IgD-negative memory B cell (primary cell): ENCODE results near the gene CT45A10. TPM values are rescaled to one million over a fixed set of nuclear protein-coding genes. Genes with fewer than 3 reads are reported as not detected.
"Not testable (repeated sequence)": the region's sequence is repeated elsewhere in the genome, so short reads cannot be mapped to it uniquely, and the experiment has no call there.

Experiments
- H3K27ac Mint-ChIP-seq, 3 donors: one replicate each; pipeline ENCODE4 v1.8.0; 2020 to 2022; ENCODE audit warnings: mild to moderate bottlenecking in 3 of 3, mixed read lengths in 3 of 3, moderate library complexity in 1 of 3
- H3K27me3 Mint-ChIP-seq: one replicate; pipeline ENCODE4 v1.8.0; 2021; ENCODE audit warnings: mixed read lengths
- H3K36me3 Mint-ChIP-seq: one replicate; pipeline ENCODE4 v1.8.0; 2020; ENCODE audit warnings: mild to moderate bottlenecking, mixed read lengths
- H3K4me1 Mint-ChIP-seq, 3 donors: one replicate each; pipeline ENCODE4 v1.8.0; 2020 to 2022; ENCODE audit warnings: mixed read lengths in 3 of 3, mild to moderate bottlenecking in 1 of 3
- H3K4me3 Mint-ChIP-seq, 4 donors: one replicate each; pipeline ENCODE4 v1.8.0; 2020 to 2022; ENCODE audit warnings: mild to moderate bottlenecking in 4 of 4, mixed read lengths in 4 of 4, moderate library complexity in 3 of 4
- H3K9me3 Mint-ChIP-seq, 3 donors: one replicate each; pipeline ENCODE4 v1.8.0; 2020 to 2021; ENCODE audit warnings: mixed read lengths in 3 of 3, mild to moderate bottlenecking in 1 of 3
- polyA plus RNA-seq: library from polyadenylated mRNA; unstranded; fragments of 300-500 nt; fragmentation: Illumina TruSeq; gene quantifications from one replicate; pipeline ENCODE4 v1.2.3, GENCODE V29; 2021

CT45A10 gene, protein sequence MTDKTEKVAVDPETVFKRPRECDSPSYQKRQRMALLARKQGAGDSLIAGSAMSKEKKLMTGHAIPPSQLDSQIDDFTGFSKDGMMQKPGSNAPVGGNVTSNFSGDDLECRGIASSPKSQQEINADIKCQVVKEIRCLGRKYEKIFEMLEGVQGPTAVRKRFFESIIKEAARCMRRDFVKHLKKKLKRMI
- polyA plus RNA-seq, result not detected

DNA sequence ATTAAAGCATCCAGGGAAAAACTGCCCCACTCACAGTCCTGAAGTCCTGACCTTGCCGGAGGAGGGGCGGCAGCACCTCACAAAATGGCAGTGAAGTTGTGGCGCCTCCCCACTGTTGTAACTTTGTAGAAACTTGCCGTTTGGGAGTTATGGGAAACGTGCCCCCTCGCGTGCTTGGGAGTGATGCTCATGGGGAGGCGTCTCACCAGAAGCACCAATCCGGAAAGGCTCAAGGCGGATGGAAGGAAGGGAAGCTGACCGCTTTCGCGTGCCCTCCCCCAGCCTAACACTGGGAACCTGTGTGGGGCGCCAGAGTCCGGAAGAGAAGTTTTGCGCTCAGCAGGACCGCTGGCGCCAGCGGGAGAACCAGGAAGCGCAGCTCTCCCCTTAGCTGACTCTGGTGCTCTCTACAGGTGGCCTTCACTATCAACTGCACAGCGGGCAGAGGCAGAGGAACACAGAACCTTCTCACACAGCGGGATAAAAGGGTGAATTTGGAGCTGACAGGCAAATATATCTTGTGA, at the start of gene CT45A10, which contains the start of gene SAGE1:
Gene CT45A10, minus strand, starts transcription at position 151 of the 524 bp plus-strand sequence. CDS start 8,100 bp downstream, outside the sequence.
Gene SAGE1, plus strand, starts transcription at position 423 of the 524 bp plus-strand sequence. CDS start 2,527 bp downstream, outside the sequence.
- H3K27ac Mint-ChIP-seq, result no peak within 1 kb of the TSS
- peaks cover 0 to 2% (median under 1%) of the 10 kb centered on the region in 3 donors for H3K9me3 Mint-ChIP-seq
- H3K27me3 Mint-ChIP-seq, result no peaks in the 10 kb centered on the region
- no peaks in the 10 kb centered on the region for H3K36me3 Mint-ChIP-seq
- H3K4me3 Mint-ChIP-seq, result no peak within 1 kb of the TSS
- peaks cover 0 to 1% (median 0%) of the 10 kb centered on the region in 3 donors for H3K4me1 Mint-ChIP-seq

DNA sequence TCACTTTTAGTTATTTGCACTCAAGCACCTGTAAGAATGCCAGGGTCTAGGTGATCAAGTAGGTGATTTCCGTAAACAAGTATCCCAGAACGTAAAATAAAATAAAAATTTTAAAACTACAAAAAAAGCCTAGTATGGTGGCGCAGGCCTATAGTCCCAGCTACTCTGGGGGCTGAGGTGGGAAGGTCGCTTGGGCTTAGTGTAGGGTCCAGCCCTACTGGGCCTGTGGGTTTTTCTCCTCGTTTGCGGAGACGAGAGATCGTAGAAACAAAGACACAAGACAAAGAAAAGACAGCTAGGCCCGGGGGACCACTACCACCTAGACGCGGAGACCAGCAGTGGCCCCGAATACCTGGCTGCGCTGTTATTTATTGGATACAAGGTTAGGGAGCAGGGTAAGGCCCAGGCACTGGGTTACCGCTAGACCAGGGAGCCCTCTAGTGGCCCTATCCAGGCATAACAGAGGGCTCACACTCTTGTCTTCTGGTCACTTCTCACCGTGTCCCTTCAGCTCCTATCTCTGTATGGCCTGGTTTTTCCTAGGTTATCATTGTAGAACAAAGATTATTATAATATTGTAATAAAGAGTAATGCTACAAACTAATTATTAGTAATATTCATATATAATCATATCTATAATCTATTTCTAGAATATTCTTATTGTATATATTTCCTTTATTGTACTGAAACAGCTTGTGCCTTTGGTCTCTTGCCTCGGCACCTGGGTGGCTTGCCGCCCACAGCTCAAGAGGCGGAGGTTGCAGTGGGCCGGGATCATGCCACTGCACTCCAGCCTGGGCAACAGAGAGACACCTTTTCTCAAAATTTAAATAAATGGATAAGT, 38.6 kb upstream of the CT45A10 start:
- no peaks in the 10 kb centered on the region for H3K27me3 Mint-ChIP-seq
- H3K27ac Mint-ChIP-seq, result no peak overlapping the region
- H3K4me3 Mint-ChIP-seq, result no peak overlapping the region
- peaks cover 0 to 3% (median 0%) of the 10 kb centered on the region in 3 donors for H3K9me3 Mint-ChIP-seq
- H3K36me3 Mint-ChIP-seq, result no peaks in the 10 kb centered on the region
- H3K4me1 Mint-ChIP-seq, result no peaks in the 10 kb centered on the region

DNA sequence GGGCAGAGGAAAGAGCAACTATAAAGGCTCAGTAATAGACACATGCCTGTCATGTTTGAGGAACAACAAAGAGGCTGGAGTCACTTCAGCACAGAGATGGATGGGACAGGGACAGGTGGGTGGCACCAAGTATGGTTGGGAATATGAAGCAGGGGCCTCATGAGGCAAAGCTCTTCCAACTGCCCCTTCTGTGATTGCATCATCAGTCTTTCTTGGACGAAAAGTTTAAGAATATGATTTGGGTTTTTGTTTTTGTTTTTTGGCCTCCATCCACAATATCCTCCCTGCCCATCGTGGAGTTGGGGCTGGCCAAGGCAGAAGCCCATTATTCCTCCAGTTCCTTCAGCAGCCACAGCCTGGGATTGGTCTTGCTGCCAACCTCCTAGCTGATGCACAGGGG, 34.7 kb upstream of the CT45A10 start:
- H3K27me3 Mint-ChIP-seq, result no peaks in the 10 kb centered on the region
- no peak overlapping the region for H3K4me3 Mint-ChIP-seq
- H3K9me3 Mint-ChIP-seq, result no peaks in the 10 kb centered on the region
- no peaks in the 10 kb centered on the region for H3K4me1 Mint-ChIP-seq
- H3K36me3 Mint-ChIP-seq, result no peaks in the 10 kb centered on the region
- H3K27ac Mint-ChIP-seq, result no peak overlapping the region

DNA sequence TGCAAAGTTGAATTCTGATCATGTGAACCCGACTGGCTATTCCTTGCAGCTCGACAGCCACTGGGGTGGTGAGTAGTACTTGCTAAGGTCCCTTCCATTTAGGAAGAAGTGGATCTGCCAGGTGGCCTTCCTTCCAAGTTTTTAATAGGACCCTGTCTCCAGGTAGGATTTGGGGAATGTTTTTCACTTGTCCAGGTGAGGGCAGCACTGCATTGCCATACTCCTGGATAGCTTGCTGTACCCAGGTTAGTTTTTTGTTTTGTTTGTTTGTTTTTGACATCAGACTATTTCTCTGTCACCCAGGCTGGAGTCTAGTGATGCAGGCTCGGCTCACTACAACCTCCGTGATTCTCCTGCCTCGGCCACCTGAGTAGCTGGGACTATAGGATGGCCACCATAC, 30.1 kb upstream of the CT45A10 start:
- H3K36me3 Mint-ChIP-seq, result no peaks in the 10 kb centered on the region
- no peaks in the 10 kb centered on the region for H3K9me3 Mint-ChIP-seq
- H3K4me3 Mint-ChIP-seq, result no peak overlapping the region
- H3K27ac Mint-ChIP-seq, result no peak overlapping the region
- no peaks in the 10 kb centered on the region for H3K27me3 Mint-ChIP-seq
- peaks cover 0 to 1% (median 0%) of the 10 kb centered on the region in 3 donors for H3K4me1 Mint-ChIP-seq

DNA sequence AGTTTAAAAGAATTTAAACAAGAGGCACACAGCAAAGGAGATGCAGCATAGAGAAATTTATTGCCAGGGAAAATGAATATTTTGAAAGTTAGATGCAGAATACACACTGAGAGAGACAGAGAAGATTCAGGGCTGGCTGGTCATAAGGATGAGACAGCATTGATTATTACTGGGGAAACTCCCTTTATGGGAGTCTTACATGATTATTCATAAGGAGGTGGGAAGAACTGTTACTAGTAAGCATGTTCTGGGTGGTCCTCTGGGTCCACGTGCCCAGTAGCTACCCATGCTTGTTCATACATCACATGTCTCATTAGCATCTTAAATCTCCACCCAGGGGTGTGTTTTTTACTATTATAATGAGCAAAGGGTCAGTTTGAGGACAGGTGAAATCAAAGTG, 27.3 kb upstream of the CT45A10 start:
- H3K27ac Mint-ChIP-seq, H3K4me3 Mint-ChIP-seq, H3K36me3 Mint-ChIP-seq, H3K9me3 Mint-ChIP-seq, H3K4me1 Mint-ChIP-seq, H3K27me3 Mint-ChIP-seq: not testable (repeated sequence)

DNA sequence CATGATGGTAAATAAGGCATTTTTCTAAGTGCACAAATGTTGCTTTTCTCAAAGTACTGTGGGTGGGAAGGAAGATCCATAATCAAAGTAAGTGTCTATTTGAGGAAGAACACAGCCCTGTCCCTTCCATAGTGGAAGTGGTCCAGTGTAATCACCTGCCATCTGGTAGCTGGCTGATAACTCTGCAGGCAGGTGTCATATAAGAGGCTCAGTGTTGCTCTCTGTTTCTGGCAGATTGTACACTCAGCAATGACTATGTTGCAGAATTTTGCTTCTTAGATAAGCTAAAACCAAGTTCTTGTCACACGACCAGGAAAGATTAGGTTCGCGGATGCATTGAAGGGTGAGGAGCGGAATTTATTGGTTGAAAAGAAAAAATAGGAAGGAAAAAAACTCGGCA, 21.2 kb upstream of the CT45A10 start:
- Mint-ChIP-seq H3K4me1 (no peaks in the 10 kb centered on the region), H3K36me3 (no peaks in the 10 kb centered on the region), H3K9me3 (peaks cover 0 to 2% (median 0%) of the 10 kb centered on the region in 3 donors), H3K27me3 (peaks cover 10% of the 10 kb centered on the region), H3K4me3 (no peak overlapping the region), H3K27ac (peak overlapping the region in 1 of 3 donors; percentile 69)

DNA sequence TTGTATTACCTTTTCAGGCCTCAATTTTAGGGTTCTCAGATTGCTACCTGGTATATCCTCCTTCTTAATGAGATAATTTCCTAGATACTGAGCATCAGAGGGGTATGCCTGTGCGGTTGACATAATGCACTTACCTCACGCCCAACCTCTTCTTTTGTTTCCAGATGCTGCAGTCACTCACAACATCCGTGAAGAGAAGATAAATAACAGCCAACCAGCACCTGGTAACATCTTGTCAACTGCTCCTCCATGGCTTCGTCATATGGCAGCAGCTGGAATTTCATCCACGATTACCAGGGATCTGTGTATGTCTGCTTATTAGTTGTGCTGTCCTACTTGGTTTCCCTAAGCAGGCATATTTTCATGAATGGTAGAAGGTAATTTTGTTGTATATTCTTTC, 17.0 kb upstream of the CT45A10 start:
- Mint-ChIP-seq H3K4me1 (no peaks in the 10 kb centered on the region), H3K36me3 (no peaks in the 10 kb centered on the region), H3K9me3 (peaks cover 0 to 2% (median 0%) of the 10 kb centered on the region in 3 donors), H3K27ac (no peak overlapping the region), H3K4me3 (no peak overlapping the region), H3K27me3 (peaks cover 8% of the 10 kb centered on the region)

DNA sequence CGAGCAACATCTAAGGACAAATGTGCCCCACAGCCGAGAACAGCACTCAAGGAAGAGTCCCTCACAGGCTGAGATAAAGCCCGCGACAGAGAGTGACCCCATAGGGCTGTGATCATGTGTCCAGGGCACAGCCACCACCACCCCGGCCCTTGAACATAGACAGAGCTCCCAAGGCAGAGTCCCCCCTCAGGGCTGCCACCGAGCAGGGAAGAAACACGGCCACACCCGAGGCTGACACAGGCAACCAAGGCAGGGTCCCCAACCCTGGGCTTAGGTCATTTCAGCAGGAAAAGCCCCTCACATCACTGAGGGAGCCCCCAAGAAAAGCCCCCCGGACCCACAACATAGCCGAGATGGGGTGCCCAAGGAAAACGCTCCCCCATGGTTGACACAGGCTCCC, 463 bp downstream of the CT45A10 start:
- H3K4me3 Mint-ChIP-seq, result no peak overlapping the region
- H3K27me3 Mint-ChIP-seq, result no peaks in the 10 kb centered on the region
- peaks cover 0 to 2% (median 0%) of the 10 kb centered on the region in 3 donors for H3K9me3 Mint-ChIP-seq
- no peaks in the 10 kb centered on the region for H3K36me3 Mint-ChIP-seq
- H3K27ac Mint-ChIP-seq, result no peak overlapping the region
- H3K4me1 Mint-ChIP-seq, result no peaks in the 10 kb centered on the region

DNA sequence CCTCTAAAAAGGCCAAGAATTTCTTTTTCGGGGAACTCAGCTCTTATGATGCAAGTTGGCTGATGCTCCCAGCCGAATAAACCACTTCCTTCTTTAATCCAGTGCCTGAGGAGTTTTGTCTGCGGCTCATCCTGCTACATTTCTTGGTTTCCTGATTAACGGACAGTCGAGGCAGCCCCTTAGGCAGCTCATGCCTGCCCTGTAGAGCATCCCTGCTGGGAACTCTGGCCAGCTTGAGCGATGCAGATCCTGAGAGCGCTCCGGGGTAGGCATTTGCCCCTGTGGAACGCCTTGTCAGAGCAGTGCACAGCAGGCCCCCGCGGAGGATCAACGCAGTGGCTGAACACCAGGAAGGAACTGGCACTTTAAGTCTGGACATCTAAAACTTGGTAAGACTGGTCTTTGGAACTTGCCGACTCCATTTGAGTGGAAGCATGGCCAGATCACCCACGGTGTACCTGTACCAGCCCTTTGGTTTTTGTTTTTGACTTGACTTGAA, 3.1 kb downstream of the CT45A10 start:
- H3K27ac Mint-ChIP-seq, result no peak overlapping the region
- H3K9me3 Mint-ChIP-seq, result peaks cover 0 to 2% (median 0%) of the 10 kb centered on the region in 3 donors
- H3K4me1 Mint-ChIP-seq, result no peaks in the 10 kb centered on the region
- no peak overlapping the region for H3K4me3 Mint-ChIP-seq
- H3K36me3 Mint-ChIP-seq, result no peaks in the 10 kb centered on the region
- H3K27me3 Mint-ChIP-seq, result no peaks in the 10 kb centered on the region

DNA sequence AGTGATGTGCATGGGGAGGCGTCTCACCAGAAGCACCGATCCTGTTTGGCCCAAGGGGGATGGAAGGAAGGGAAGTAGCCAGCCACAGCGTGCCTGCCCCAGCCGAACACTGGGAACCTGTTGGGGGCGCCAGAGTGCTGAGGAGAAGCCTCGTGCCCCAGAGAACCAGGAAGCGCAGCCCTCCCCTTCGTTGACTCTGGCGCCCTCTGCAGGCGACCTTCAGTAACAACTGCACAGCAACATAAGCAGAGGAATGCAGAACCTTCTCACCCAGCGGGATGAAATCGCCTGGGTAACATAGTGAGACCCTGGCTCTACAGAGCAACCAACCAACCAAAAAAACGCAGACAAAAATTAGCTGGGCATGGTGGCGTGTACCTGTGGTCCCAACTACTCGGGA, 4.3 kb downstream of the CT45A10 start:
- H3K36me3 Mint-ChIP-seq, H3K27me3 Mint-ChIP-seq, H3K4me1 Mint-ChIP-seq, H3K9me3 Mint-ChIP-seq, H3K27ac Mint-ChIP-seq, H3K4me3 Mint-ChIP-seq: not testable (repeated sequence)

DNA sequence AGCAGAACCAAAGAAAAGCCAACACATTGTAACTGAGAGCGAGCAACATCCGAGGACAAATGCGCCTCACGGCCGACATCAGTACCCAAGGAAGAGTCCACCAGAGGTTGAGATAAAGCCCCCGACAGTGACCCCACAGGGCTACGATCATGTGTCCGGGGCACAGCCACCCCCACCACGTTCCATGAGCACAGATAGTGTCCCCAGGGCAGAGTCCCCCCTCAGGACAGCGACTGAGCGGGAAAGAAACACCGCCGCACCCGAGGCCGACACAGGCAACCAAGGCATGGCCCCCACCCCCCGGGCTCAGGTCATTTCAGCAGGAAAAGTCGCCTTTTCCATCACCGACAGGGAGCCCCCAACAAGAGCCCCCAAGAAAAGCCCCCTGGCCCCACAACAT, 5.0 kb downstream of the CT45A10 start:
- H3K27me3 Mint-ChIP-seq, H3K36me3 Mint-ChIP-seq, H3K4me1 Mint-ChIP-seq, H3K4me3 Mint-ChIP-seq, H3K9me3 Mint-ChIP-seq, H3K27ac Mint-ChIP-seq: not testable (repeated sequence)

DNA sequence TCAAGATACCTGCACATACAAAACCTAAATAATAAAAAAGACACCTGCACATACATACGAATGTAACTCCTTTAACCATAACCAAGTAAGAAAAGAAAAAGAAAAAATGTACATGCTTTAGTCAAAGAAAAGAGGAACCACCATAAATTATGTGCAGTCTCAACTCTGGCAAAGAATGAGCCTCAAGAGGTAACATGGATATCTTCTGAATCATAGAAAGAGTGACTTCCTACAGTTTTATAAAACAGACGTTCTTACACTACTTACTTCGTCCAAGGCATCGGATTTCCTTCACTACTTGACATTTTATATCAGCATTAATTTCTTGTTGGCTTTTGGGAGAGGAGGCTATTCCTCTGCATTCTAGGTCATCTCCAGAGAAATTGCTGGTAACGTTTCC, 10.5 kb downstream of the CT45A10 start:
- H3K4me1 Mint-ChIP-seq, H3K27me3 Mint-ChIP-seq, H3K9me3 Mint-ChIP-seq, H3K27ac Mint-ChIP-seq, H3K36me3 Mint-ChIP-seq, H3K4me3 Mint-ChIP-seq: not testable (repeated sequence)

DNA sequence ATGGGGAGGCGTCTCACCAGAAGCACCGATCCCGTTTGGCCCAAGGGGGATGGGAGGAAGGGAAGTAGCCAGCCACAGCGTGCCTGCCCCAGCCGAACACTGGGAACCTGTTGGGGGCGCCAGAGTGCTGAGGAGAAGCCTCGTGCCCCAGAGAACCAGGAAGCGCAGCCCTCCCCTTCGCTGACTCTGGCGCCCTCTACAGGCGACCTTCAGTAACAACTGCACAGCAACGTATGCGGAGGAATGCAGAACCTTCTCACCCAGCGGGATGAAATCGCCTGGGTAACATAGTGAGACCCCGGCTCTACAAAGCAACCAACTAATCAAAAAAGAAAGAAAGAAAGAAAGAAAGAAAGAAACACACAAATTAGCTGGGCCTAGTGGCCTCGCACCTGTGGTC, 21.5 kb downstream of the CT45A10 start, which contains the start of gene CT45A9:
Gene CT45A9, minus strand, starts transcription at position 101 of the 400 bp plus-strand sequence. CDS start 3,751 bp downstream, outside the sequence.
- H3K4me3 Mint-ChIP-seq, H3K9me3 Mint-ChIP-seq, H3K27ac Mint-ChIP-seq: not testable (repeated sequence)

DNA sequence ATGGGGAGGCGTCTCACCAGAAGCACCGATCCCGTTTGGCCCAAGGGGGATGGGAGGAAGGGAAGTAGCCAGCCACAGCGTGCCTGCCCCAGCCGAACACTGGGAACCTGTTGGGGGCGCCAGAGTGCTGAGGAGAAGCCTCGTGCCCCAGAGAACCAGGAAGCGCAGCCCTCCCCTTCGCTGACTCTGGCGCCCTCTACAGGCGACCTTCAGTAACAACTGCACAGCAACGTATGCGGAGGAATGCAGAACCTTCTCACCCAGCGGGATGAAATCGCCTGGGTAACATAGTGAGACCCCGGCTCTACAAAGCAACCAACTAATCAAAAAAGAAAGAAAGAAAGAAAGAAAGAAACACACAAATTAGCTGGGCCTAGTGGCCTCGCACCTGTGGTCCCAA, 38.8 kb downstream of the CT45A10 start, which contains the start of gene CT45A8:
Gene CT45A8, minus strand, starts transcription at position 101 of the 400 bp plus-strand sequence. CDS start 3,755 bp downstream, outside the sequence.
- H3K4me1 Mint-ChIP-seq, H3K36me3 Mint-ChIP-seq, H3K9me3 Mint-ChIP-seq, H3K27me3 Mint-ChIP-seq, H3K4me3 Mint-ChIP-seq, H3K27ac Mint-ChIP-seq: not testable (repeated sequence)

More for the DNA sequence above, 21.5 kb downstream of the CT45A10 start, which contains the start of gene CT45A9:
- H3K36me3 Mint-ChIP-seq, H3K4me1 Mint-ChIP-seq, H3K27me3 Mint-ChIP-seq: not testable (repeated sequence)

DNA sequence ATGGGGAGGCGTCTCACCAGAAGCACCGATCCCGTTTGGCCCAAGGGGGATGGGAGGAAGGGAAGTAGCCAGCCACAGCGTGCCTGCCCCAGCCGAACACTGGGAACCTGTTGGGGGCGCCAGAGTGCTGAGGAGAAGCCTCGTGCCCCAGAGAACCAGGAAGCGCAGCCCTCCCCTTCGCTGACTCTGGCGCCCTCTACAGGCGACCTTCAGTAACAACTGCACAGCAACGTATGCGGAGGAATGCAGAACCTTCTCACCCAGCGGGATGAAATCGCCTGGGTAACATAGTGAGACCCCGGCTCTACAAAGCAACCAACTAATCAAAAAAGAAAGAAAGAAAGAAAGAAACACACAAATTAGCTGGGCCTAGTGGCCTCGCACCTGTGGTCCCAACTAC, 56.1 kb downstream of the CT45A10 start, which contains the start of gene CT45A7:
Gene CT45A7, minus strand, starts transcription at position 101 of the 400 bp plus-strand sequence. CDS start 3,747 bp downstream, outside the sequence.
- H3K4me1 Mint-ChIP-seq, H3K4me3 Mint-ChIP-seq, H3K27ac Mint-ChIP-seq, H3K27me3 Mint-ChIP-seq, H3K36me3 Mint-ChIP-seq, H3K9me3 Mint-ChIP-seq: not testable (repeated sequence)
